ENCODE data around the gene MAP3K12. TPM values are rescaled to one million over a fixed set of nuclear protein-coding genes. Genes with fewer than 3 reads are reported as not detected.

MAP3K12 gene
- total and polyA plus RNA-seq, 2 of the 4 experiments (the other 2 are of a cell fraction), result 29.0 to 52.5 TPM

- Histone ChIP-seq H3K9me3 (ENCODE audit: control insufficient read depth, insufficient read depth, low read length) (no peaks in the 10 kb centered on the region), H3K4me3 (ENCODE audit: insufficient read depth, low read depth, low read length) (no peak overlapping the region), H4K20me1 (ENCODE audit: insufficient read depth, low read length) (no peaks in the 10 kb centered on the region), H2AK5ac (ENCODE audit: low read depth, low read length) (no peak overlapping the region), H3K79me1 (ENCODE audit: low read depth in 1 of 2, low read length in 2 of 2) (peaks cover 0 to 11% of the 10 kb centered on the region in 2 experiments; a peak in 3 of 4 replicates), H2BK20ac (ENCODE audit: low read depth, low read length) (no peak overlapping the region), H2BK15ac (ENCODE audit: low read depth, low read length) (no peak overlapping the region), H4K5ac (ENCODE audit: low read depth, low read length) (no peak overlapping the region), H2BK120ac (ENCODE audit: low read depth, low read length) (no peak overlapping the region), H3K36me3 (ENCODE audit: control insufficient read depth, insufficient read depth, low read length) (peaks cover 13% of the 10 kb centered on the region), H3K27me3 (ENCODE audit: control insufficient read depth, insufficient read depth, low read length) (no peaks in the 10 kb centered on the region), H2AFZ (replicated peaks; ENCODE audit: low read length, poor library complexity) (no peak overlapping the region), H3K4me2 (ENCODE audit: low read depth, low read length) (no peak overlapping the region), H2BK5ac (ENCODE audit: low read depth, low read length, poor library complexity, severe bottlenecking) (no peak overlapping the region), H3K56ac (ENCODE audit: extremely low read depth, insufficient read depth, low read length) (no peak overlapping the region), H3K4me1 (ENCODE audit: control insufficient read depth, insufficient read depth, low read length) (no peaks in the 10 kb centered on the region), H4K91ac (ENCODE audit: insufficient read depth, low read depth, low read length) (no peak overlapping the region), H3K14ac (replicated peaks; ENCODE audit: low read depth, low read length) (no peak overlapping the region; the same call in 1 of the 2 replicates), H3K27ac (ENCODE audit: insufficient read depth, low read length) (no peak overlapping the region), H4K8ac (ENCODE audit: low read depth in 2 of 2, low read length in 2 of 2) (peak overlapping the region in 1 of 2 experiments; percentile 46; a peak in 1 of 4 replicates), H2AK9ac (replicated peaks; ENCODE audit: low read depth, low read length, poor library complexity) (no peak overlapping the region), H3K23ac (ENCODE audit: low read depth, low read length) (no peak overlapping the region), H3K18ac (ENCODE audit: low read depth, low read length) (no peak overlapping the region), H3K9me1 (ENCODE audit: insufficient read depth, low read length) (no peaks in the 10 kb centered on the region), H3K4ac (ENCODE audit: low read depth, low read length) (no peak overlapping the region), H3K9ac (ENCODE audit: low read depth, low read length) (no peak overlapping the region)
- TF ChIP-seq ELK1 (IDR thresholded peaks at IDR 0.05; ENCODE audit: borderline replicate concordance, low read depth, low read length), result no peak
- TF ChIP-seq FOS (IDR thresholded peaks at IDR 0.05; ENCODE audit: low read depth, low read length), result no peak
- no peak for TF ChIP-seq MXI1 (IDR thresholded peaks at IDR 0.05; ENCODE audit: borderline replicate concordance, low read depth, low read length)
- peak; percentile 76 for TF ChIP-seq RAD21 (IDR thresholded peaks at IDR 0.05; ENCODE audit: low read length)
- TF ChIP-seq SMC3 (IDR thresholded peaks at IDR 0.05; ENCODE audit: low read depth, low read length), result peak; percentile 91
- TF ChIP-seq CTCF (conservative IDR thresholded peaks at IDR 0.05; ENCODE audit: low read depth, low read length), result peak; percentile 96
- TF ChIP-seq NFE2L2 (IDR thresholded peaks at IDR 0.05; ENCODE audit: low read depth, low read length), result no peak
- WGBS, 2 experiments (ENCODE audit: extremely low coverage in 2 of 2, insufficient read length in 1 of 2), result no CpG with 5 or more reads among the region's 5 CpGs
- no TSS peak for BruUV-seq (replicated peaks)
- intact Hi-C loops (cut with micrococcal nuclease), result loop anchor here (1.0 kb wide), 3 partner anchors 83 to 203 kb away; partner anchors contain the start of genes ATF7 and ATP5MC2
- DNase-seq, result peak; percentile 73
- ChIA-PET POLR2A (ENCODE audit: unreplicated experiment) (no interaction called here), CTCF (interaction anchor here (0.8 to 2.0 kb wide), 12 partner anchors 8 to 157 kb away, joined by 3 to 10 read pairs (median 3); partner anchors contain the start of gene ATP5MC2)
- dilution Hi-C loops (cut with HindIII; ENCODE audit: low sequenced_read_pairs, unreplicated experiment), result no loop called here
- in situ Hi-C loops (cut with MboI; ENCODE audit: low sequenced_read_pairs), result loop anchor here (5.0 to 10.0 kb wide), 2 partner anchors 134 to 201 kb away; partner anchors contain the start of gene ATP5MC2
- peak; percentile 96 for ATAC-seq (ENCODE audit: low read depth)
Observed at GRCh38 chr12:53543539-53543938, 44.3 kb upstream of the MAP3K12 start.

Measured in IMR-90 (cell line).